ENCODE data around the gene CD164L2.

DNA sequence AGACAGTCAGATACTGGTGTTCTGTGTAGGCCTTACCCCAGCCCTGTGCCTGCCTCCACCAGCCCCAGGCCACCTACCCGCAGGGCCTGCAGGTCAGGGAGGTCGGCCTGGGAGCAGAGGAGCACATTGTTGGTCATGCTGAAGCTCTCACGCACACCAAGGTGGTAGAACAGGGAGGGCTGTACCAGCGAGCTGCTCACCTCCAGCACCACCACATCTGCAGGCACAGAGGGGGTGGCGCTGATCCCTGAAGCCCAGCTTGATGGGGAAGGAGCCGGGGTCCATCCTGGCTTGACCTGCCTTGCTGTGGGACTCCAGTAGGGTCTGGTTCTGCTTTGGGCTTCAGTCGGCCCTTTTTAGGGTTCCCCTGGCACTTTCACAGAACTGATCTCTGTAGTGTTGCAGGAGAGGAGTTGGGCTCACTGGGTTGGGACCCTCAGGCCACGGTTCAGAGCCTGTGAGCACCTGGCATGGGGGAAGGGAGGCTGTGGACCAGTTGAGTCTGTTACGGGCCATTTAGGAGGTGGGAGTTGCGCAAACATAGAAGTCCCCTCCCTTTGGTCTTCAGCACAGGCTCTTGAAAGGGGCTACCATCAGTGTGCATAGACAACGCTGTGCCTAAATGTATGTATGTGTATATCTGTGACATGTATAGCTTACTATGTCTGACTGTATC, 18.3 kb downstream of the CD164L2 start:
- TF ChIP-seq CTCF (IDR thresholded peaks at IDR 0.05), result no peak
- TF ChIP-seq EZH2 (IDR thresholded peaks at IDR 0.05; ENCODE audit: borderline replicate concordance, insufficient read depth, low read depth, low read length, poor library complexity, severe bottlenecking), result no peak
